Activated naive CD8-positive, alpha-beta T cell treated with anti-CD3 and anti-CD28 coated beads, Interleukin-2, amount 10 ng/mL, durations not matched to agents 7 days and 5 days (primary cell): ENCODE data around the gene TLR2. TPM values are rescaled to one million over a fixed set of nuclear protein-coding genes. Genes with fewer than 3 reads are reported as not detected.

ENCODE experiments used
- ATAC-seq: fragments of 150-1000 bp; cut with Tn5 transposase; one replicate; pipeline ENCODE4 v1.10.0; 2021; ENCODE audit warnings: low read depth, moderate library complexity
- POLR2A ChIA-PET: fragments of 350-600 bp; sonication (Branson Sonifier 250); formaldehyde crosslinking; loops from one replicate; lab custom pipeline; 2021; ENCODE audit warnings: antibody characterized with exemption; lab: Charles Lee
- DNase-seq: peaks from one replicate; pipeline ENCODE4 v3.0.0; 2021
- H3K27ac Mint-ChIP-seq: one replicate; pipeline ENCODE4 v1.8.0; 2022; ENCODE audit warnings: mild to moderate bottlenecking, mixed read lengths
- H3K27me3 Mint-ChIP-seq: one replicate; pipeline ENCODE4 v1.8.0; 2022; ENCODE audit warnings: mild to moderate bottlenecking, moderate library complexity, mixed read lengths
- H3K36me3 Mint-ChIP-seq: one replicate; pipeline ENCODE4 v1.8.0; 2021; ENCODE audit warnings: mild to moderate bottlenecking, mixed read lengths
- H3K4me1 Mint-ChIP-seq: one replicate; pipeline ENCODE4 v1.8.0; 2021; ENCODE audit warnings: mixed read lengths
- H3K4me3 Mint-ChIP-seq: one replicate; pipeline ENCODE4 v1.8.0; 2022; ENCODE audit warnings: mild to moderate bottlenecking, moderate library complexity, mixed read lengths
- H3K9me3 Mint-ChIP-seq: one replicate; pipeline ENCODE4 v1.8.0; 2021; ENCODE audit warnings: mixed read lengths
- total RNA-seq, 2 experiments: library from RNA; stranded (reverse); gene quantifications; one replicate each; pipeline ENCODE4 v1.2.3, GENCODE V29; 2021

Gene TLR2
- total RNA-seq, 2 experiments from 2014 or later = 0.89 to 1.9 TPM

- Mint-ChIP-seq H3K27me3 (peaks cover 9% of the 10 kb centered on the region), H3K9me3 (no peaks in the 10 kb centered on the region), H3K4me3 (no peak overlapping the region), H3K27ac (no peak overlapping the region), H3K4me1 (peaks cover 1% of the 10 kb centered on the region), H3K36me3 (no peaks in the 10 kb centered on the region)
- DNase-seq (no peak), ATAC-seq (no peak)
- POLR2A ChIA-PET = no interaction called here
Measured at GRCh38 chr4:153728151-153728550, 44.1 kb downstream of the TLR2 start.

DNA sequence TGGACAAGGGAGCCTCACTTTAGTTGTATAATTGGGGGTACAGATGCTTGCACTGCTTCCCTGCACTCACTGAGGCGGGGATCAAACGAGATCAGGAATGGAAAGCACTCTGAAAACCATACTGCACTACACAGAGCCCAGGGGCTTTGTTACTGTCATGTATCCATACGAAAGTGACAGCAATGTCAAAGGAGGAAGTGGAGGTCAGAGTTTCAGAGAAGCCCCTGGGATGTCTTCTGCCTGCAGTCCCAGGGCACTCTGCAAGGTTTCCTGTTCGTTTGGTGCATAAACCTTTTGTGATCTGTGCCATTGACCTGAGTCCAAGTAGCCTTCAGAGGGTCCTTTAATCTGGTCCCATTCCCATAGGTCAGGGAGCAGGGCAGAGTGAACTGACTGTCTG lies 44.6 kb downstream of the TLR2 start:
- DNase-seq (no peak), ATAC-seq (no peak)
- Mint-ChIP-seq H3K36me3 (no peaks in the 10 kb centered on the region), H3K4me1 (peaks cover 3% of the 10 kb centered on the region), H3K27ac (no peak overlapping the region), H3K4me3 (no peak overlapping the region), H3K27me3 (peaks cover 11% of the 10 kb centered on the region), H3K9me3 (no peaks in the 10 kb centered on the region)
- POLR2A ChIA-PET = no interaction called here

DNA sequence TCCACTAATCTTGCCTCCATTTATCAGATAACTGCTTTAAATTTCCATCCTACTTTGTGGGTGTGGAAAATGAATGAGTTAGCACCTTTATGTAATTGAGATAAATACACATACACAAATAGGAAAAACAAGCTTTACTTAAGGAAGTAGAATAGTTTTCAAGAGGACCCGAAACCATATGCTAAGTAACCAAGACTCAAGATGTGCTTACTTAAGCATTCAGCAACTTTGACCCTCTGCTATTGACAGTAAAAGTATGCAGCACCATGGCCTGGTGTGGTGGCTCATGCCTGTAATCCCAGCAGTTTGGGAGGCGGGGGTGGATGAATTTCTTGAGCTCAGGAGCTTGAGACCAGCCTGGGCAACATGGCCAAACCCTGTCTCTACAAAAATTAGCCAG lies 45.8 kb downstream of the TLR2 start:
- no peaks in the 10 kb centered on the region for H3K36me3 Mint-ChIP-seq
- DNase-seq = no peak
- peaks cover 5% of the 10 kb centered on the region for H3K4me1 Mint-ChIP-seq
- H3K27ac Mint-ChIP-seq = no peak overlapping the region
- no peak overlapping the region for H3K4me3 Mint-ChIP-seq
- ATAC-seq = no peak
- H3K27me3 Mint-ChIP-seq = peaks cover 14% of the 10 kb centered on the region
- POLR2A ChIA-PET = no interaction called here
- no peaks in the 10 kb centered on the region for H3K9me3 Mint-ChIP-seq

GRCh38 chr4:153731239-153731638 lies 47.2 kb downstream of the TLR2 start:
- POLR2A ChIA-PET = no interaction called here
- Mint-ChIP-seq H3K36me3 (no peaks in the 10 kb centered on the region), H3K27me3 (peaks cover 14% of the 10 kb centered on the region), H3K27ac (no peak overlapping the region), H3K4me1 (peaks cover 6% of the 10 kb centered on the region), H3K9me3 (no peaks in the 10 kb centered on the region), H3K4me3 (no peak overlapping the region)
- ATAC-seq (no peak), DNase-seq (no peak)

GRCh38 chr4:153733751-153734448 lies 49.8 kb downstream of the TLR2 start:
- ATAC-seq (no peak), DNase-seq (no peak)
- POLR2A ChIA-PET = interaction anchor here (0.6 kb wide), 1 partner anchor 955 kb away, joined by 4 read pairs; no protein-coding TSS in a partner anchor
- Mint-ChIP-seq H3K9me3 (no peaks in the 10 kb centered on the region), H3K27ac (no peak overlapping the region), H3K27me3 (peaks cover 14% of the 10 kb centered on the region), H3K4me1 (peaks cover 5% of the 10 kb centered on the region), H3K36me3 (no peaks in the 10 kb centered on the region), H3K4me3 (no peak overlapping the region)

GRCh38 chr4:153735906-153736461 lies 51.9 kb downstream of the TLR2 start:
- Mint-ChIP-seq H3K27ac (no peak overlapping the region), H3K4me1 (peaks cover 5% of the 10 kb centered on the region), H3K4me3 (no peak overlapping the region), H3K9me3 (peaks cover 4% of the 10 kb centered on the region), H3K27me3 (peaks cover 19% of the 10 kb centered on the region), H3K36me3 (no peaks in the 10 kb centered on the region)
- POLR2A ChIA-PET = no interaction called here
- DNase-seq (no peak), ATAC-seq (no peak)

DNA sequence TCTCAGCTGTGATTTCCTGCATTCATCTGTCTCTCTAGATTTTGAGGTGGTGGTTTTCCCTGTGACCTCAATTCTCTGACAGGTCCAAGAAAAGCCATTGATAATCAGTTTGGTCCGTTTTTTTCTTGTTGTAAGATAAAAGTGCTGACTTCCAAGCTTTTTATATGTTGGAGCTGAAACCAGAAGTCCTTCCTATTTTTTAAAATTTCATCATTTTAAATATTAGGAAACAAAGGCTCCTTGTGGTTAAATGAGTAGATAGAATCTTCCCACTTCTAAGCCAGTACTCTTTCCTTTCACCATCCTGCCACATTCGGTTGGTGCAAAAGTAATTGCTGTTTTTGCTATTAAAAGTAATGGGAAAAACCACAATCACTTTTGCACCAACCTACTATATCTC lies 57.5 kb downstream of the TLR2 start:
- H3K27me3 Mint-ChIP-seq = peaks cover 10% of the 10 kb centered on the region
- no peak overlapping the region for H3K4me3 Mint-ChIP-seq
- H3K4me1 Mint-ChIP-seq = no peaks in the 10 kb centered on the region
- POLR2A ChIA-PET = no interaction called here
- no peak overlapping the region for H3K27ac Mint-ChIP-seq
- H3K9me3 Mint-ChIP-seq = peaks cover 4% of the 10 kb centered on the region
- ATAC-seq = no peak
- DNase-seq = no peak
- no peaks in the 10 kb centered on the region for H3K36me3 Mint-ChIP-seq

GRCh38 chr4:153745651-153746050 lies 61.6 kb downstream of the TLR2 start:
- DNase-seq (no peak), ATAC-seq (no peak)
- H3K4me1 Mint-ChIP-seq = no peaks in the 10 kb centered on the region
- no peaks in the 10 kb centered on the region for H3K36me3 Mint-ChIP-seq
- H3K4me3 Mint-ChIP-seq = no peak overlapping the region
- no peak overlapping the region for H3K27ac Mint-ChIP-seq
- peaks cover 2% of the 10 kb centered on the region for H3K27me3 Mint-ChIP-seq
- peaks cover 2% of the 10 kb centered on the region for H3K9me3 Mint-ChIP-seq
- POLR2A ChIA-PET = no interaction called here

GRCh38 chr4:153747406-153747955 lies 63.4 kb downstream of the TLR2 start:
- no peak overlapping the region for H3K27ac Mint-ChIP-seq

GRCh38 chr4:153748378-153748777 lies 64.3 kb downstream of the TLR2 start:
- POLR2A ChIA-PET = no interaction called here
- Mint-ChIP-seq H3K4me1 (no peaks in the 10 kb centered on the region), H3K9me3 (no peaks in the 10 kb centered on the region), H3K36me3 (no peaks in the 10 kb centered on the region), H3K4me3 (no peak overlapping the region), H3K27me3 (no peaks in the 10 kb centered on the region), H3K27ac (no peak overlapping the region)
- no peak for ATAC-seq
- no peak for DNase-seq

More at GRCh38 chr4:153747406-153747955, 63.4 kb downstream of the TLR2 start:
- POLR2A ChIA-PET = no interaction called here
- no peak overlapping the region for H3K4me3 Mint-ChIP-seq
- no peaks in the 10 kb centered on the region for H3K27me3 Mint-ChIP-seq
- no peaks in the 10 kb centered on the region for H3K4me1 Mint-ChIP-seq
- DNase-seq (no peak), ATAC-seq (no peak)
- H3K36me3 Mint-ChIP-seq = no peaks in the 10 kb centered on the region
- H3K9me3 Mint-ChIP-seq = no peaks in the 10 kb centered on the region

DNA sequence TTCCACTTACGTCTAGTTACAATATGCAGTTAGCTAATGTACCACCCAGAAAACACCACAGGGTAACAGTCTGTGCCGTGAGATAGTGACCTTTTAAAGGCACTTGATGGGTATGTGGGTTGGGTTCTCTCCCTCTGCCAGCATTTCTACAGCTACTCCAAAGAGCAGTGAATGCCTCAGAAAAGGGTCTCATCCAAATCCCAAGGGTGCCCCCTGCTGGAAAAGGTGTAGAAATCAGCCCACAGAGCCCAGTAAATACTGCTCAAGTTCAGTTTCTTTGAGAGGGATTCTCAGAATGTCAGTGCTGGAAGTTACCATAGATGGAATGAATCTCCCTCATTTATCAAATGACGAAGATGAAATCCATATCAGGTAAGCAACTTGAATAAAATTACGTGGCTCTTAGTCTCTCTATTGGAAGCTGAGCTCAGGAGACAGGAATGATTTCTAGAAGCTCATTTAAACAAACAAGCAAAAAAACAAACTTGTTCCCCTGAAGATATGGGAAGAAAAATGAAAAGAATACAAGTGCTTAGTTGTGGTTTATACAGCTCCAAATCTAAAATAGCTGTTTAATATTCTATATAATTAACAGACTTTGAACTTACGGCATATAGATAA lies 66.2 kb downstream of the TLR2 start:
- DNase-seq = peak; percentile 43
- H3K27ac Mint-ChIP-seq = no peak overlapping the region
- no peaks in the 10 kb centered on the region for H3K36me3 Mint-ChIP-seq
- peak; percentile 83 for ATAC-seq
- no peaks in the 10 kb centered on the region for H3K4me1 Mint-ChIP-seq
- no peak overlapping the region for H3K4me3 Mint-ChIP-seq
- POLR2A ChIA-PET = no interaction called here
- H3K9me3 Mint-ChIP-seq = no peaks in the 10 kb centered on the region
- H3K27me3 Mint-ChIP-seq = peaks cover 1% of the 10 kb centered on the region

DNA sequence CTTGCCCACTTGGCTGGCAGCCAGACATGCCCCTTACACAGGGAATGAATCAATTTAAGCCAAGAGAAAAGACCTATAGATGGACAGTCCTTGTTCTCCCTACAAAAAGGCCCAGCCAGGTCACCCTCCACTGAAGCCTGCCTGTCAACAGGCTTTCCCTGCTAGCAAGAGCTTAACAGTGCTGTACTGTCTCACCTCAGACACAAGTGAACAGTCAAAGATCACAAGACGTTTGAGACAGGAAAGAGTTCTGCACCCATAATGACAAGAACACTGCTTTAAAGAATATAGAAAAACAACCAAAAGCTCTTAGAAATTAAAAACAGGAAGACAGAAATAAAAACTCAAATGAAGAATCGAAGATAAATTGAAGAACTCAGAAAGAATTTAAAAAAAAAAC lies 71.1 kb downstream of the TLR2 start:
- H3K9me3 Mint-ChIP-seq = no peaks in the 10 kb centered on the region
- DNase-seq (no peak), ATAC-seq (no peak)
- no peaks in the 10 kb centered on the region for H3K36me3 Mint-ChIP-seq
- H3K4me3 Mint-ChIP-seq = no peak overlapping the region
- H3K27ac Mint-ChIP-seq = no peak overlapping the region
- POLR2A ChIA-PET = no interaction called here
- H3K4me1 Mint-ChIP-seq = peaks cover 1% of the 10 kb centered on the region
- peaks cover 23% of the 10 kb centered on the region for H3K27me3 Mint-ChIP-seq
